Measurements from ENCODE around the gene TEX2.
"Not testable (repeated sequence)": the region's sequence is repeated elsewhere in the genome, so short reads cannot be mapped to it uniquely, and the experiment has no call there.

Gene TEX2

DNA sequence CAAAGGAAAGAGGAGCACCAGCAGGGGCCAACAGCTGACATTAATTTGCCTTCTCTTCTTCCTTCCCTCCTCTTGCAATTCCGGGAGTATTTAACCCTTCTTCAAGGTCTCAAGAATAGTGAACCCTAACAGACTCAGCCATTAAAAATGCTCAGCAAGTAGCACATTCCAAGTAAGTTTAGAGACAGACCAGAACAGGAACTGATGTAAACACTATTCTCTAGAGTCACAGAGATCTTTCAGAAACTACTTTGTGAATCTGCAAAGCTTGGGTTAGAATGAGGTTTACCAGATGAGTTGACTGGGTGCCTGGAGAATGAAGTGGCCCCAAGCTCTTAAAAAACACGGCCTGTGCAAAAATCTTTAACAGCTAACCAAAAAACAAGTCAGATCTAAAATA is 50.9 kb downstream of the TEX2 start:
- no peak for DNase-seq

DNA sequence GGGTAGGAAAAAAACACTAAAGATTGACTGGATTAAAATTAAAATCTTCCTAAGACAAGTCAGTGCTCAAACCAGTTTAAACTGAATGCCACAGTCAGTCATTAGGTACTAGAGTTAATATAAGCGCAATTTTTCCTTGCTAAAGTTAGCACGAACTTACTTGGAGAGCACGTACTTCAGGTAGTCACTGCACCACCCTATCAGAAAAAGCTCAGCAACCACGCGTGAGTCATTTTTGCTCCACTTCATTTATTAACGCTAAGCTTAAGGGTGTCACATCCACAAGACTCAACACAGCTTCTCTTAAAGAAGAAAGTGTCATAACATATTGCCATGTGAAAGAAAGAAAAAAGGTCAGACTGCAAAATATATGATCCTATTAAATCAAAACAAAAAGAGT is 53.1 kb downstream of the TEX2 start:
- no peak for DNase-seq

DNA sequence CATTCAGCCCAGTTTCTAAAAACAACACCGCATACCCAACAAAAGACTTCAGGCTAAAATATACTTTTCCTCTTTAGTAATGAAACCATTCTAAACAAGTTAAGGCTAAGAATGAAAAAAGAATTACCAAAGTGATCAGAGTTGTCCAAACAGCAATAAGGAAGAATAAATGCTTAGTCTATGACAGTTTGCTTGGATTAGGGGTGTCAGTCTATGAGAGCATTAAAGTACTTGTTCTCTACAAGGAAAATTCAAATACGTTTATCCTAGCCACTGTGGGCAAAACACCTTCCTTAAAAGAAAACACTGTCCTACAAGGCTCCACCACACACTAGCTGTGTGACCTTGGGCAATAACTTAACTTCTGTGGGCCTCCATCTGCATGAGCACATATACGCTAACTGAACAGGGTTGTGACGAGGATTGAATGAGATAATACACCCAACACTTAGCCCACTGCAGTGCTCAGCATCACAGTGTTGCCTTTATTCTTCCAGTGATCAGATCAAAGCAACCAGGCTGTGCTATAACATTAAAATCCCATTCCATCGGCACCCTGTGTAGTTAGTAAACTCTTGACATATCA is 53.6 kb downstream of the TEX2 start:
- DNase-seq, result no peak

DNA sequence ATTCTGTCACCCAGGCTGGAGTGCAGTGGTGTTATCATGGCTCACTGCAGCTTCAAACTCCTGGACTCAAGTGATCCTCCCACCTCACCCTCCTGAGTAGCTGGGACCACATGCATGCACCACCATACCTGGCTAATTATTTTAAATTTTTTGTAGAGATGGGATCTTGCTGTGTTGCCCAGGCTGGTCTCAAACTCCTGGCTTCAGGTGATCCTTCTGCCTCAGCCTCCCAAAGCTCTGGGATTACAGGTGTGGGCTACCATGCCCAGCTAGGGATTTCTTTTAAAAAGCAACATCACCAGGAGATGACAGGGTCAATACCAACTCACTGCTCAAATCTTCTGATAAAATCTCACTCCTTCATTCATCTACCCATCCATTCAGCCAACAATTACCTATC is 54.4 kb downstream of the TEX2 start:
- not testable (repeated sequence) for DNase-seq

DNA sequence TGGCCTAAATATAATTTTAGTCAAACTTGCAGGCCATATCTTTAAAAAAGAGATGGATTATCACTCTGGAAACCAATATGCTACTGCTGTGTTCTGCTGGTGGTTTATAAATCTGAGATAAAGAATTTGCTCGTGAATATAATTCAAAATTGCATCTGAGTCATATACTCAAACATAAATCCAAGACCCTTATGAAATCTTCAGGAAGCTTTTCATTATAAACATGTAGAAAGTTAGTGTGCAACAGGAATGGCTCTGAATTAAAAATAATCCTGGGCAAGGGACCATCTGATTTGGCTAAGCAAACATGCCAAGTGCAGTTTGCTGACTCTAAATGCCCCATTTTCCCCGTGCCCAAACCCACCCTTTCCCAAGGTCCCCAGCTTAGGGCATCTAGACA is 57.3 kb downstream of the TEX2 start:
- DNase-seq, result no peak

DNA sequence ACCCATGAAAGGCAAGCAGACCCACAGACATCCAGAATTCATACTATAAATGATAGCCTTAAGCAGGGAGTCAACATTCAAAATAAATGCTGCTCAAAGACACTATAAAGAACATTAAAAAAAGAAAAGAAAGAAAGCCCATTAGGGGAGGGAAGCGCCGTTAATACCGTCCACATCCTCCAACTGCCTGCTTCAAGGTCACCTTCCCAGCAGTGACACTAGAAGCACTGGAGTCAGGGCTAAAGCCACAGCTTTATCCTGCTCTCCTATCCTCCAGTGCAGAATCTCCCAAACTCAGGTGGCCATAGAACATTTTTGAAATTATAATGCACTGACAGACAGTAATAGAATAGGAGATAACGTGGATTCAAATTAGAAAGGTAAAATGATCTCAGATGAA is 59.4 kb downstream of the TEX2 start:
- DNase-seq, result no peak

DNA sequence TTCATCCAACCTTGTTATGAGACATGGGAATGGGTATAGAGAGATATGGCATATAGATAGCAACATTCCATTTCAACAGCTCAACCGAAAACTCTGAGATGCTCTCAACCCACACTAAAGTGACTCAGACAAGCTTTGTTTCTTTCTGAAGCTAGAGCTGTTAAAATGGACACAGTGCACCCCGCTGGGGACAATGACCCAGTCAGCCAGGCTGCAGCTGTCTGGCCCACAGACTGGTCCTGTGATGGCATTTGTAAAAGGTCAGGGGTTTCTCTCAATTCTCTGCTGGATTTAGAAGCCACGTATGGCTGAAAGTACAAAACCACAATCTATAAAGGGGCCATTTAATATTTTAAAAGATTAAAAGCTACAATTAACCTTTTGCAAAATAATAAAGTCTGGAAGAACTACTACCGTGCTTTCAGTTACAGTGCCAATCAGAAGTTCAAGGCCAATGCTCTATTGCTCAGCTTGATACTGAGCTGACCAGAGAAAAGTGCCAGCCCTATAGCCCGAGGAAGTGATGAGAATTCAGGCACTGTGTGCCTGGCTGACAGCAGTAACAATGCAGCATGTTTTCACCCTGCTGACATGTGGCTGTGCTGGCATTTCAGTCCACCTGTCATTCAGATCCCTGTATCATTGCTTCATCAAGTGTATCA is 60.2 kb downstream of the TEX2 start:
- no peak for DNase-seq

DNA sequence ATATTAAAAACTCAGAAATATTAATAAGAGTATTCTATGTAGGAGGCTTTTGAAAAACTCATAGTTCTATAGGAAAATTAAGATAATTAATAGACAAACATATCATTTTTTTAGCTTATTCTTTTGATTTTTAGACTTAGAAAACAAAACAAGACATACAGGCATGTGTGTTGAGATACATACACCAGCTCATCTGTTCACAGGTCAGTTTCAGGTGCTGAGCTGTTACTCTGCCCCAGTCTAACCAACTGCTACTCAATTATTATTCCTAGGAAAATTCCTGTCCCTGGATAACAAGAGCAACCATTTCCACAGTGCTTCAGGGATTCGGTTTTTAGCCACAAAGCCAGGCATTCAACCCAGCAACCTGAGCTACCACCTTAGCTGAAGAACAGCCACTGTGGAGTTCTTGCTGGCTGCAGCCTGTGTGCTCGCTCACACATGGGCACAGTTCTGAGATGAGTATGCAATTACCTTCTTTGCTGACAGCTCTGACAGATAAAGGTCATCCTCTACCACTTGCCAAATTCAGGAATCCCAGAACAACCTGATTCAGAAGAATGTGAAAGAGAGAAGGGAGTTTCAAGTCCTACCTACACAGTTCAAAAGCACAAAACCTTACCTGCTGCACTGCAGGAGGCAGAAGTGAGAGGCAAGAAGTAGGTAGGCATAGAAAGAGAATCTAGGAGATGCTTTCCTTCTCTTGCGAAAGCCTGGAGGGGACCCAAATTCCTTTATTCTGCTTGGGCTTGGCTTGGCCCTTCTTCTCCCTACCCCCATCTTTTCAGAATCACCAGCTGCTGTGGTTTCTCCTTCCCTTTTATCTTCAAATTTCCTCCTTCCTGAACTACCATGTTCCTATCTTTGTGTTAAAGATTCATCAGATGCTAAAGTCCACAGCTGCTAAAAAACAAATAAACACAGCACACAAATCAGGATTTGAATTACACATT is 62.7 kb downstream of the TEX2 start:
- peak; percentile 49 for DNase-seq

DNA sequence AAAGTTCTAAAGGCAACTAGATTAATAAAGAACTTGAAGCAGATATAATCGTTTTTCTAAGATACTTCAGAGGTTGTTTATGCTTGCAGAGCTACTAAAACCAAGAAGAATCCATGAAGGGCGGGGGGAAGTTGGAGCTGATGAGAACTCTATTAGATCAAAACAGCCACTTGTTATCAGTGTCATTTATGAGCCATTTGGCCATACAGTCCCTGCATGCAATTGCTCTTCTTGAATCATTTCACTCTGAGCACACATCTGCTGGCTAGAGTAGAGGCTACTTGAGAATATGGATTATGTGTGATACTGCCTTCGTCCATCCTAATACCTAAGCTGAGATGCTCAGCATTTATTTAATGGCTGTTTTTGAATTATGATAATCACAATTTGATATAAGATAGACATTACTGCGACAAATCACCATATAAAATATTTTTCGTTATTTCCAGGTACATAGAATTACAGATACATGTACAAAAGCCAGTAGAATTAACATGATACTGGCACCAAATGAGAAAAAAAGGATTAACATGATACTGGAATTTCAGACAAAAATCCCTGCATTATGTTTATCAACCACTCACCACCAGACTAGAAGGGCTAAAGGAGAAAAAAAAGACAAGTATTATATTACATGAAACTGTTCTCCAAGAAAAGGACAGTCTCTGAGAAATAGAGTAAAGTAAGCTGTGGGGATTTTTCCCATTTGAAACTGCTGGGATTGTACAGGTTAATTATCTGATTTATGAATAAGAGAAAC is 64.5 kb downstream of the TEX2 start:
- DNase-seq, result no peak

DNA sequence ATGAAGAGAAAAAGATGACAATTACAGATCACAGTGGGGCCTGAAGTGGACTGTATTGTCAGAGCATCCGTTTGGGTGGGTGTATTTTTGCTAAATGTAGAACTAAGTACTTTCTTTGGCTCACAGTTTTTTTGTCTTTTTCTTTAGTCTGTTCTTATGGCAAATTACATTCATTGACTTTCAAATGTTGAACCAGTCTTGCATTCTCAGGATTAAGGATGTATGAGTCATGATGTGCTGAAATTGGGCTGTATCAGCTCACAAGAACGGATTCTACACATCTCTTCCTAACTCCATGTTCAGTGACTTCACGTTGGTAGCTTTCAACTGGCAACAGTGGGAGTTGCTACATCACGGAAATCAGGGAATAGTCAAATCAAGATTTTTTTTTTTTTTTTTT is 66.5 kb downstream of the TEX2 start:
- no peak for DNase-seq

DNA sequence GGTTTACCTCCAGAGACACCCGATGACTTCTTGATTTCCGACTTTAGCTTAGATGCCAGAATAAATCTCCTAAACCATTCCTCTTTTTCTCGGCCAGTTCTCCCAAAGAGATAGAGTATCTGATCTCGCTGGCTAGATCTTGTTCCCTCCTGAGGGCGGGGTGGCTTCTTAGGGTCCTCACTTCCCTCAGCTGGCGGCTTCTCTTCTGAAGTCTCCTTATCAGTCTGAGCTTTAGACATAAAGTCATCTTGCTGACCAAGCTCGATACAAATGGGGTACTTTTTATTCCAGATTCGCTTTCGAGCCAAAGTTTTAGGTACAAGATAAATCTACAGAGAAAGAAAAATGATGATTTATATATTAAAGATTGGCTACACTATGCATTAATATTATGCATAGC is 69.5 kb downstream of the TEX2 start:
- no peak for DNase-seq

DNA sequence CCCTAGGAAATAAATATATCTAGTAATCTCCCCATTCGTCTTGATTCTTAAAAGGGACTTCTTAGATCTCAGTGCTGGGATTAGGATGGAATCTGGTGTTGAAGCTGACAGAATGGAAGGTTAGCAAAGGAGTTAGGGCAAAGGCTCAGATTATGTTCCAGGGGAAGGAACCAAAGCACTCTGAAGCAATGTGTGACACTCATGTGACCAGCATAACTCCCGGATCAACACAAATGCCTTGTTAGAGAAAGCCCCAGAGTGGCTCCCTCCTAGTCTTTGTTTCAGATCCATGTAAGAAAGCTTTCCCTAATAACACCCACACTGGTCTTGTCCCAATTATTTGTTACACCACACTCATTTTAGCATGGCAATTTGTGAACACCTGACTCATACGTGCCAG is 70.5 kb downstream of the TEX2 start:
- no peak for DNase-seq

DNA sequence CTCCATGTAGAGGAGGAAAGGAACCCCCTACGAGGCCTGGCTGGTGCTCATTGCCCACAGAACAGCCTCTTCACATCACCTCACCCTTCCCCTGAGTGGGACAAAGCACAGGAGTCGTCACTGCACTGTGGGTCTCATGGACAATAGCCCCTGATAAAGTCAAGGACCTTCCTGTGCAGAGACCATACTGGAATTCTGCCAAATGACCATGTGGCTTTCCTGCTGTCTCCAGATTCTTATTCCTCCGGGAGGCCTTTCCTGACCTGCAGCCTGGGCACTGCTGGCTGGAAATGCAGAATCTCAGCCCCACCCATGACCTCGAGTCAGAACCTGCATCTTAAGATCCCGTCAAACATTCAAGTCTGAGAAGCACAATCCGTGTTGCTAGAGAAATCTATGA is 72.6 kb downstream of the TEX2 start:
- no peak for DNase-seq

DNA sequence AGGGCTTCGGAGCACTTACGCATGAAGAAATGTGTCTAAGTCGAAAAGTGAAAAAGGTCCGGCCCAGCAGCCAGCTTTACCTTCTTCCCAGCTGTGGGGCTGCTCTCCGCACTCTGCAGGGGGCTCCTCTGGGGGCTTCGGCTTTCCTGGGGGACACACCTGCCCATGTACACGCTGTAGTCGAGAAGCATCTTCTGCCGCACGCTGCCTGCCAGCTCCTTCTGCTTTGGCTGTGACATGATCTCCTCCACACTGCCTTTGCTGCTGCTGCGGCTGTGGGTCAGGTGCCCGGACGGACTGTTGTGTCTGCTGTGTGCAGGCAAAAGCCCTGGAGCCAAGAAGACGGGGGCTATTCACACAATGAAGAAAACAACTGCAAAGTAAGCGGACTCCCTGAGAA is 75.0 kb downstream of the TEX2 start:
- DNase-seq, result no peak

DNA sequence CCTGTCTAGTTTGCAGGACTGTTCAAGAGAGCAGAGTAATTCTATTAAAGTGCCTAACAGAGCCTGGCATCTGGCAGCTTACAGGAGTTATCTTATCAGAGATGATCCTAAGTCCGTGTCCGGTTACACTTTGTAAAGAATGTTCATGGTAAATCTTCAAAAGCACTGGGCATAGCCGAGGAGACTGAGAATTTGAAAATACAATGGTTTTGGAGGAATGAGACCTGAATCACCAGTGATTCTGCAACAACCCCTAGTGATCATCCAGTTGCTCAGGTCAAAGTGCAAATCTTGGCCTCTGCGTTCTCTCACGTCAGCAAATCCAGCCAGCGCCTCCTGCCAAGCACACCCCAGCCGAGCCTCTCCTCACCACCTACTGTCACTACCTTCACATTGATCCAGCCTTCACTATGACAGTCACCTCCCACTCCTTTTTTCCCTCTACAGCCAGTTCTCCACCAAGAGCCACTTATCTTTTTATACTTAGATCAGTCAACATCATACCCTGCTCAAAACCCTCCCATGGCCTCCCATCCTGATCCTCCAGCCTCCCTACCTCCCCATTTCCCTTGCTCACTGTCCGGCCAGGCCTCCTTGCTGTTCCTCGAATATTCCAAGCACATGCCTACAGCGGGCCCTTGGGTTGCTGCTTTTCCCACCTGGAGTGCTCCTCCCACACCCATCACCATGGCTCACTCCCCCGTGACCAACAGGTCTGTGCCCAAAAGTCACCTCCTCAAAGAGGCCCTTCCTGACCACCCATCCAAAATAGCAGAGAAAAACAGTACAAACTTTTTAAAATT is 75.8 kb downstream of the TEX2 start:
- no peak for DNase-seq

DNA sequence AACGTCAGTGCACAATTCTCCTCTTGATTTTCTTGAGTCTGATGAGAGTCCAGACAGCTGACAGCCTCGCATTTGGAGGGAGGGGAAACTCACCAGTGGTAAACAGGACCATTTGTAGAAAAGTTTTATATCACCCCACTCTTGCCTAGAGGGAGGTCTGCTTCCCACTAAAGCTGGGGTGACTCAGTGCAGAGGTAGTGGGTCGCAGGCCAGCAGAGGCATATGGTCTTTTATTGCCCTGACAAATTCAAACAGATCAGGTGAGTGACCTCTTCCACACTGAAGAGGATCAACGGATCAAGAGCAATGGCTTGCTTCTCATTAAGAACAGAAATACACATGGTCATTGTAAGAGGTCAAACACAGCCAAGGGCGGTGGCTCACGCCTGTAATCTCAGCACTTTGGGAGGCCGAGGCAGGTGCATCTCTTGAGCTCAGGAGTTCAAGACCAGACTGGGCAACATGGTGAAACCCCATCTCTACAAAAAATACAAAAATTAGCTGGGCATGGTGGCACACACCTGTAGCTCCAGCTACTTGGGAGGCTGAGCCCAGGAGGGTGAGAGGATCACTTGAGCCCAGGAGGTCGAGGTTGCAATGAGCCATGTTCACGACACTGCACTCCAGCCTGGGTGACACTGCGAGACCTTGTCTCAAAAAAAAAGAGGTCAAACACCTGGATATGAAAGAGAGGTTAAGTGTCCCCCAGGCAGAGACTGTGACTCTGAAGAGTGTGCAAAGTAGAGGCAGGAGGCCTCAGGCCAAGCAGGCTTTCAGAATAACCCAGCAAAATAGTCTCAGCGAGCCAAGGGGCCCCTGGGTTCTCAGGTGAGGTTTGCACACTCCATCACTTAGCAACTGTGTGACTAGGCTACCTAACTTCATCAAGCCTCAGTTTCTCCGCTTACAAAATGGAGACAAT is 76.6 kb downstream of the TEX2 start:
- DNase-seq, result no peak

DNA sequence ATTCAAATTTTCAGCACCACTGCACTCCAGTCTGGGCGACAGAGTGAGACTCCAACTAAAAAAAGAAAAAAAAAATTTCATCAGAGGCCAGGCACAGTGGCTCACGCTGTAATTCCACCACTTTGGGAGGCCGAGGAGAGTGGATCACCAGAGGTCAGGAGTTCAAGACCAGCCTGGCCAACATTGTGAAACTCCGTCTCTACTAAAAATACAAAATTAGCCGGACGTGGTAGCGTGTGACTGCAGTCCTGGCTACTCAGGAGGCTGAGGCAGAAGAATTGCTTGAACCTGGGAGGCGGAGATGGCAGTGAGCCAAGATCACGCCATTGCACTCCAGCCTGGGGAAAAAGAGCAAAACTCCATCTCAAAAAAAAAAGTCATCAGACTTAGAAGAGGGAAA is 77.5 kb downstream of the TEX2 start:
- DNase-seq, result not testable (repeated sequence)

DNA sequence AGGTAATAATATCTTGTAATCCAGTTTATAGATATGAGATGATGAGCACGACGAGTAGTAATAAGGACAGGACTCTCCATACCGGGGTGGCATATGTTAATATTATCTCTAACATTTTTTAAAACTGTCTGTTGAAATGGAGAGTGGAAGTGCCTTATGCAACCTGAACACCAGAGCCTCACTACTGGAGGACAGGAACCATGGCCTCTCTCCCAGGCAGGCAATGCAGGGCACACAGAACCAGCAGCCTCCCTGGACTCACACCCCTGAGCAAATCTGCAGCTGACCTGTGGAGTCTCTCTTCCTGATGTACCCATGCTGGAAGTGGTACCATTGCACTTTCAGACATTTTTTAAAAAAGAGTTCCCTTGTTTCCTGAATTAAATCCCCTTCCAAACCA is 78.0 kb downstream of the TEX2 start:
- no peak for DNase-seq

DNA sequence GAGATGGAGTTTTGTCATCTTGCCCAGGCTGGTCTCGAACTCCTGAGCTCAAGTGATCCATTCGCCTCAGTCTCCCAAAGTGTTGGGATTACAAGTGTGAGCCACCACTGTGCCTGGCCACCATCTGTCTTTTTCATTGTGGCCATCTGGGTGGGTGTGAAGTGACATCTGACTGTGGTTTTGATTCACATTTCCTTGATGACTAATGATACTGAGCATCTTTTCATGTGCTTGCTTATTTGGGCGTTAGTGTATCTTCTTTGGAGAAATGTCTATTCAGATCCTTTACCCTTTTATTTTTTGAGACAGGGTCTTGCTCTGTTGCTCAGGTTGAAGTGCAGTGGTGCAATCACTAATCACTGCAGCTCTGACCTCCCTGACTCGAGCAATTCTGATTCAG is 79.2 kb downstream of the TEX2 start:
- peak; percentile 49 for DNase-seq

DNA sequence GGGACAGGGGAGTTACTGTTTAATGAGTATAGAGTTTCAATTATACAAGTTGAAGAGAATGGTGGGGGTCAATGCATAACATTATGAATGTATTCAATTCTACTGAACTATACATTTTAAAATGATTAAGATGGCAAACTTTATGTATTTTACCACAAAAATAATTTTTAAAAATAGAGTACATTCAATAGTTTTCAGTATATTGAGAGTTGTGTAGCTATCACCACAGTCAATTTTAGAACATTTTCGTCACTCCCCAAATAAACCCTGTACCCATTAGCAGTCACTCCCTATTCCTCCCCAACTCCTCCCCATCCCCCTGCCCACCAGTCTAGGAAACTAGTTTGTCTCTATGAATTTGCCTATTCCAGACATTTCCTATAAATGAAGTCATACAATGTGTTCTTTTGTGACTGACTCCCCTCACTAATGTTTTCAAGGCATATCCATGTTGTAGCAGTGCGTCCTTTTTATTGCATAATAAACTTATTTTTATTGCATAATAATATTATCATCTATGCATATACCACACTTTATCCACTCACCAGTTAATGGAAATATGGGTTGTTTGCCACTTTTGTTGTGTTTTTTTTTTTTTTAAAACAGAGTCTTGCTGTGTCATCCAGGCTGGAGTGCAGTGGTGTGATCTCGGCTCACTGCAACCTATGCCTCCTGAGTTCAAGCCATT is 80.6 kb downstream of the TEX2 start:
- DNase-seq, result no peak
